Natural killer cell (primary cell): ENCODE data around the gene CACNA1B. TPM values are rescaled to one million over a fixed set of nuclear protein-coding genes. Genes with fewer than 3 reads are reported as not detected.

Experiments used
- ATAC-seq, 3 donors: fragments of 150-1000 bp in 2 of 3; fragments of 200-7000 bp in 1 of 3; cut with Tn5 transposase; 1 replicate in 1 of 3; 2 replicates in 2 of 3; pipeline ENCODE4 v1.10.0; 2021; ENCODE audit warnings: mild to moderate bottlenecking in 2 of 3, moderate library complexity in 2 of 3
- DNase-seq, 2 donors: peaks; one replicate each; pipeline versions ENCODE4 v3.0.0 to v3.0.0-alpha.2; 2013 to 2021; ENCODE audit warnings: mixed read lengths in 1 of 2
- H3K27ac ChIP-seq: one replicate; pipeline ENCODE4 v1.5.1; 2013; ENCODE audit warnings: mild to moderate bottlenecking, low read length
- H3K27me3 ChIP-seq: one replicate; pipeline ENCODE4 v1.6.1; 2013; ENCODE audit warnings: low read length; ENCODE audit not compliant: control insufficient read depth, insufficient read depth
- H3K36me3 ChIP-seq: one replicate; pipeline ENCODE4 v1.6.1; 2013; ENCODE audit warnings: low read length; ENCODE audit not compliant: control insufficient read depth, insufficient read depth
- H3K4me1 ChIP-seq: one replicate; pipeline ENCODE4 v1.6.1; 2013; ENCODE audit warnings: low read length; ENCODE audit not compliant: control insufficient read depth, insufficient read depth
- H3K4me3 ChIP-seq: one replicate; pipeline ENCODE4 v1.5.1; 2013; ENCODE audit warnings: low read length
- H3K9me3 ChIP-seq: one replicate; pipeline ENCODE4 v1.6.1; 2013; ENCODE audit warnings: low read length; ENCODE audit not compliant: control insufficient read depth, insufficient read depth
- H3K27ac Mint-ChIP-seq, 2 donors: one replicate each; pipeline ENCODE4 v1.8.0; 2022; ENCODE audit warnings: mild to moderate bottlenecking in 2 of 2, mixed read lengths in 2 of 2, moderate library complexity in 1 of 2
- H3K27me3 Mint-ChIP-seq, 2 donors: one replicate each; pipeline ENCODE4 v1.8.0; 2022; ENCODE audit warnings: low read depth in 2 of 2, mixed read lengths in 2 of 2
- H3K36me3 Mint-ChIP-seq: one replicate; pipeline ENCODE4 v1.8.0; 2022; ENCODE audit warnings: mixed read lengths
- H3K4me1 Mint-ChIP-seq, 2 donors: one replicate each; pipeline ENCODE4 v1.8.0; 2022; ENCODE audit warnings: mixed read lengths in 2 of 2
- H3K4me3 Mint-ChIP-seq: one replicate; pipeline ENCODE4 v1.8.0; 2022; ENCODE audit warnings: mild to moderate bottlenecking, moderate library complexity, mixed read lengths
- H3K9me3 Mint-ChIP-seq, 2 donors: one replicate each; pipeline ENCODE4 v1.8.0; 2022; ENCODE audit warnings: mixed read lengths in 2 of 2
- CTCF ChIP-seq: fragments of 200-600 bp; IDR thresholded peaks from one replicate; pipeline ENCODE4 v1.8.0; 2022; ENCODE audit warnings: antibody characterized with exemption
- WGBS: methylation state at CpG from one replicate; pipeline ENCODE4 v1.1.7; 2013; ENCODE audit warnings: missing lambda C conversion rate; ENCODE audit not compliant: insufficient coverage; 5-methylcytosine and 5-hydroxymethylcytosine counted together
- intact Hi-C: fragments of 100-400 bp; cut with micrococcal nuclease; formaldehyde crosslinking; loops from one replicate; pipeline ENCODE4 v1.14.2; 2022
- total RNA-seq, 4 donors: library from RNA; stranded (reverse); fragments of 120-200 nt in 1 of 4; gene quantifications; one replicate each; pipeline versions ENCODE4 v1.2.3 to v1.2.4, GENCODE V29; 2013 to 2022

The CACNA1B gene
- total RNA-seq, 3 donors from 2014 or later (not counting 1 experiment from before 2014, with no cell fraction given) = 0.07 TPM; not detected in 2

GRCh38 chr9:138025417-138025816, 147.8 kb downstream of the CACNA1B start:
- intact Hi-C loops = no loop called here
- Histone ChIP-seq H3K4me3 (no peak overlapping the region), H3K27ac (no peak overlapping the region), H3K9me3 (no peaks in the 10 kb centered on the region), H3K4me1 (no peaks in the 10 kb centered on the region), H3K36me3 (no peaks in the 10 kb centered on the region), H3K27me3 (peaks cover 3% of the 10 kb centered on the region)
- ATAC-seq (no peak), DNase-seq (no peak)
- Mint-ChIP-seq H3K4me1 (no peaks in the 10 kb centered on the region), H3K27ac (no peak overlapping the region), H3K9me3 (no peaks in the 10 kb centered on the region), H3K36me3 (no peaks in the 10 kb centered on the region), H3K4me3 (no peak overlapping the region), H3K27me3 (peaks cover 14 to 43% of the 10 kb centered on the region in 2 donors)
- TF ChIP-seq CTCF = no peak
- 83% methylated on average over 4 of the region's 4 CpGs for WGBS

- Histone ChIP-seq H3K36me3 (no peaks in the 10 kb centered on the region), H3K9me3 (no peaks in the 10 kb centered on the region), H3K27me3 (peaks cover 3% of the 10 kb centered on the region), H3K27ac (no peak overlapping the region), H3K4me3 (no peak overlapping the region), H3K4me1 (no peaks in the 10 kb centered on the region)
- no peak for ATAC-seq
- peaks cover 15 to 47% of the 10 kb centered on the region in 2 donors for H3K27me3 Mint-ChIP-seq
- H3K9me3 Mint-ChIP-seq = no peaks in the 10 kb centered on the region
- H3K4me1 Mint-ChIP-seq = no peaks in the 10 kb centered on the region
- DNase-seq = no peak
- TF ChIP-seq CTCF = no peak
- 90% methylated on average over 7 of the region's 7 CpGs for WGBS
- intact Hi-C loops = no loop called here
- H3K27ac Mint-ChIP-seq = no peak overlapping the region
- H3K36me3 Mint-ChIP-seq = no peaks in the 10 kb centered on the region
- H3K4me3 Mint-ChIP-seq = no peak overlapping the region
Measured at GRCh38 chr9:138025908-138026307, 148.3 kb downstream of the CACNA1B start.

GRCh38 chr9:138028596-138028995, 151.0 kb downstream of the CACNA1B start:
- Histone ChIP-seq H3K4me3 (no peak overlapping the region), H3K4me1 (no peaks in the 10 kb centered on the region), H3K9me3 (no peaks in the 10 kb centered on the region), H3K27ac (no peak overlapping the region), H3K27me3 (no peaks in the 10 kb centered on the region), H3K36me3 (no peaks in the 10 kb centered on the region)
- peaks cover 28 to 72% of the 10 kb centered on the region in 2 donors for H3K27me3 Mint-ChIP-seq
- intact Hi-C loops = no loop called here
- ATAC-seq (no peak), DNase-seq (no peak)
- no peaks in the 10 kb centered on the region for H3K9me3 Mint-ChIP-seq
- H3K27ac Mint-ChIP-seq = no peak overlapping the region
- WGBS = 92% methylated on average over 1 of the region's 1 CpG
- H3K36me3 Mint-ChIP-seq = no peaks in the 10 kb centered on the region
- no peak for TF ChIP-seq CTCF
- no peak overlapping the region for H3K4me3 Mint-ChIP-seq
- no peaks in the 10 kb centered on the region for H3K4me1 Mint-ChIP-seq

GRCh38 chr9:138031186-138031585, 153.6 kb downstream of the CACNA1B start:
- Mint-ChIP-seq H3K9me3 (no peaks in the 10 kb centered on the region), H3K4me3 (no peak overlapping the region), H3K27ac (no peak overlapping the region), H3K36me3 (no peaks in the 10 kb centered on the region), H3K27me3 (peaks cover 33 to 65% of the 10 kb centered on the region in 2 donors), H3K4me1 (no peaks in the 10 kb centered on the region)
- no peak overlapping the region for H3K27ac ChIP-seq
- intact Hi-C loops = no loop called here
- no peak overlapping the region for H3K4me3 ChIP-seq
- H3K4me1 ChIP-seq = no peaks in the 10 kb centered on the region
- H3K36me3 ChIP-seq = no peaks in the 10 kb centered on the region
- ATAC-seq (no peak), DNase-seq (no peak)
- WGBS = 79% methylated on average over 3 of the region's 3 CpGs
- peaks cover 2% of the 10 kb centered on the region for H3K27me3 ChIP-seq
- no peaks in the 10 kb centered on the region for H3K9me3 ChIP-seq
- no peak for TF ChIP-seq CTCF
